ENCODE data around the gene MAD1L1. TPM values are rescaled to one million over a fixed set of nuclear protein-coding genes. Genes with fewer than 3 reads are reported as not detected.

Gene MAD1L1
- total and polyA plus RNA-seq, 2 donors (not counting 3 experiments of a cell fraction or from before 2014, with no cell fraction given) = 34.1 to 42.3 TPM

GRCh38 chr7:2273866-2274265 is 41.1 kb upstream of the MAD1L1 start:
- no peak for TF ChIP-seq MYC (IDR thresholded peaks at IDR 0.05; ENCODE audit: low read depth, low read length)
- no peak for TF ChIP-seq CTCF (IDR thresholded peaks at IDR 0.05; ENCODE audit: extremely low read depth in 1 of 2, insufficient read depth in 1 of 2, low read depth in 1 of 2, low read length in 2 of 2)
- no peak for TF ChIP-seq POLR2AphosphoS5 (IDR thresholded peaks at IDR 0.05; ENCODE audit: insufficient read depth, low read depth, low read length)
- TF ChIP-seq JUN (IDR thresholded peaks at IDR 0.05; ENCODE audit: borderline replicate concordance, insufficient read depth, insufficient read length, low read depth) = no peak
- no peak for TF ChIP-seq POLR2A (IDR thresholded peaks at IDR 0.05; ENCODE audit: low read depth, low read length)
- no peak for TF ChIP-seq EZH2 (IDR thresholded peaks at IDR 0.05; ENCODE audit: borderline replicate concordance, low read depth, low read length, severe bottlenecking)
- TF ChIP-seq FOS (IDR thresholded peaks at IDR 0.05; ENCODE audit: borderline replicate concordance, insufficient read depth, low read length) = no peak
- no peak for TF ChIP-seq GATA2 (IDR thresholded peaks at IDR 0.05; ENCODE audit: insufficient read depth, insufficient read length, low read depth, low read length)
- TF ChIP-seq MAX (IDR thresholded peaks at IDR 0.05; ENCODE audit: insufficient read depth, insufficient read length) = no peak
- H3K27ac ChIP-seq (ENCODE audit: insufficient read depth, low read depth, low read length) = no peak overlapping the region
- H2AFZ ChIP-seq (ENCODE audit: low read depth, low read length) = no peak overlapping the region
- H3K4me1 ChIP-seq (ENCODE audit: control insufficient read depth, extremely low read depth, insufficient read depth, low read length) = peaks cover 2% of the 10 kb centered on the region
- no peaks in the 10 kb centered on the region for H3K9me1 ChIP-seq (replicated peaks; ENCODE audit: control insufficient read depth, extremely low read depth, insufficient read depth, low read length)
- dilution Hi-C loops (cut with MboI; ENCODE audit: extremely low pct_ligation_motif_present, low sequenced_read_pairs) (no loop called here), intact Hi-C loops (cut with micrococcal nuclease) (no loop called here)
- peaks cover 0 to 6% of the 10 kb centered on the region in 2 experiments for H3K36me3 ChIP-seq (ENCODE audit: control insufficient read depth in 2 of 2, extremely low read depth in 1 of 2, insufficient read depth in 2 of 2, low read length in 2 of 2)
- no peak overlapping the region for H3K4me2 ChIP-seq (ENCODE audit: insufficient read depth, low read length)
- no TSS peak for BruUV-seq (replicated peaks)
- no peaks in the 10 kb centered on the region for H3K79me2 ChIP-seq (ENCODE audit: control insufficient read depth, insufficient read depth, low read length)
- POLR2A ChIA-PET = no interaction called here
- H3K9me3 ChIP-seq (replicated peaks; ENCODE audit: control insufficient read depth, insufficient read depth, low read length) = no peaks in the 10 kb centered on the region
- FAIRE-seq (no peak), DNase-seq (ENCODE audit: low read depth, low spot score) (no peak)
- no peak overlapping the region for H3K4me3 ChIP-seq (replicated peaks in 1 of 3; ENCODE audit: insufficient read depth in 1 of 3, low read depth in 1 of 3, low read length in 3 of 3)
- H3K9ac ChIP-seq (replicated peaks; ENCODE audit: extremely low read depth, insufficient read depth, low read length) = no peak overlapping the region
- CTCF ChIA-PET = interaction anchor here (1.1 kb wide), 1 partner anchor 17 kb away, joined by 3 read pairs; no protein-coding TSS in a partner anchor
- H4K20me1 ChIP-seq (replicated peaks; ENCODE audit: control insufficient read depth, extremely low read depth, insufficient read depth, low read length) = no peaks in the 10 kb centered on the region
- H3K27me3 ChIP-seq (ENCODE audit: control insufficient read depth in 2 of 2, insufficient read depth in 2 of 2, low read length in 2 of 2) = no peaks in the 10 kb centered on the region
